Right atrium auricular region (tissue), 2 donors: ENCODE measurements around the gene CA5A. TPM values are rescaled to one million over a fixed set of nuclear protein-coding genes. Genes with fewer than 3 reads are reported as not detected.
"Not testable (repeated sequence)": the region's sequence is repeated elsewhere in the genome, so short reads cannot be mapped to it uniquely, and the experiment has no call there.

ENCODE experiments used
- DNase-seq: peaks from one replicate; pipeline ENCODE4 v3.0.0-alpha.2; 2019; ENCODE audit warnings: low spot score
- H3K27ac ChIP-seq, 2 donors: fragments of 200-600 bp; sonication (generic); 1 replicate in 1 of 2; 2 replicates in 1 of 2; pipeline ENCODE4 v1.5.1; 2016 to 2019
- H3K27me3 ChIP-seq, 2 donors: fragments of 200-600 bp; sonication (generic); one replicate each; pipeline versions ENCODE4 v1.5.1 to v1.6.0; 2017 to 2019
- H3K36me3 ChIP-seq: fragments of 200-600 bp; sonication (generic); one replicate; pipeline ENCODE4 v1.5.1; 2016
- H3K4me1 ChIP-seq, 2 donors: fragments of 200-600 bp; sonication (generic); one replicate each; pipeline versions ENCODE4 v1.5.1 to v1.6.0; 2017 to 2019
- H3K4me3 ChIP-seq, 2 donors: fragments of 200-600 bp; sonication (generic); 1 replicate in 1 of 2; 2 replicates in 1 of 2; pipeline ENCODE4 v1.5.1; 2017 to 2019; ENCODE audit warnings: mild to moderate bottlenecking in 1 of 2, moderate library complexity in 1 of 2
- H3K9me3 ChIP-seq, 2 donors: fragments of 200-600 bp; sonication (generic); one replicate each; pipeline ENCODE4 v1.5.1; 2019
- total RNA-seq, 2 donors: library from RNA; depleted of rRNA; stranded (reverse); fragments of >200 nt; gene quantifications; one replicate each; pipeline ENCODE4 v1.1.0, GENCODE V29; 2016
- TF ChIP-seq, protein P1 (sequence below), 2 donors: fragments of 200-600 bp; sonication (generic); IDR thresholded peaks; one replicate each; pipeline ENCODE4 v1.5.1; 2019; ENCODE audit warnings: antibody characterized with exemption in 2 of 2

The CA5A gene
- total RNA-seq, 2 donors from 2014 or later: not detected

DNA sequence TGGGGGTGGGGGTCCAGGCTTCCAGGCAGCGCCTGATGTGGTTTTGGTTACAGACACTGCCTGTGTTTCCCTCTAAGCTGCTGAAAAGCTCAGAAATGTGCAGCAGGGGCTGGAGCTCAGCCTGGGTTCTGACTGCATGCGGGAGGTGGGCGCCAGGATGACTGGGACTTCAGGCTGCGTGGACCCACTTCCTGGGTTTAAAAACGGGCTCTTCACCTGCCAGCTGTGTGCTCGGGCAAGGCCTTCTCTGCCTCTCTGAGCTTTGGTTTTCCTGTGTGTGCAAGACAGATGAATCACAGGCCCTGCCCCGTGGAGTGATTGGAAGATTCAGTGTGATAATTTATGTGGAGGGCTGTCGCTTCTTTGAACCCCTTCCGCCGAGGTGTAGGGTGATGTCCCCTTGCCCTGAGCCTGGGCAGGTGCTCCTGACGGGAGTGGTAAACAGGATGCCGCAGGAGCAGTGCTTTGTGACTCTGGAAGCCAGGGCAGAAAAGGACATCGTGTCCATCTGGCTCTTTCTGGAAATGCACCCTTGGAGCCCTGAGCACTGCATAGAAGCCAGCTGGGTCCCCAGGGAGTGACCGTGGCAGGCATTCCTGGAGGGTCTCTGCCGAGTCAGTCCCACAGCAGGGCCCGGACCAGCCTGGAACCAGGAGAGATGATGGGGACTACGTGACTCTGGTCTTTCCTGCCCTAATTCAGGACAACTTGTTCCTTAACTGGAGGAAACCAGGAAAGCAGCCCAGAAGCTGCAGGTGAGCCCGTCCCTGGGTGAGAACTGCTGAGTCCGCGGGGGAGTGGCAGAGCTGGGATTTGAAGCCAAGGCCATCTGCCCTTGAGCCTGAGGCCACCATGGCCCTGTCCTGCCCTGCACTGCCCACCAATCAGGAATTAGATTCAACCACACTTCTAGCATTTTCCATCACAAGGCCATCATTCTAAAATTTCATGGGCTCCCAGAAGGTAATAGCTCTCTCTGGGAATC is 38.5 kb downstream of the CA5A start:
- Histone ChIP-seq H3K9me3 (no peaks in the 10 kb centered on the region), H3K27me3 (no peaks in the 10 kb centered on the region), H3K4me1 (peaks cover 0 to 5% of the 10 kb centered on the region in 2 donors), H3K4me3 (no peak overlapping the region), H3K27ac (no peak overlapping the region), H3K36me3 (no peaks in the 10 kb centered on the region)
- TF ChIP-seq, protein P1, sequence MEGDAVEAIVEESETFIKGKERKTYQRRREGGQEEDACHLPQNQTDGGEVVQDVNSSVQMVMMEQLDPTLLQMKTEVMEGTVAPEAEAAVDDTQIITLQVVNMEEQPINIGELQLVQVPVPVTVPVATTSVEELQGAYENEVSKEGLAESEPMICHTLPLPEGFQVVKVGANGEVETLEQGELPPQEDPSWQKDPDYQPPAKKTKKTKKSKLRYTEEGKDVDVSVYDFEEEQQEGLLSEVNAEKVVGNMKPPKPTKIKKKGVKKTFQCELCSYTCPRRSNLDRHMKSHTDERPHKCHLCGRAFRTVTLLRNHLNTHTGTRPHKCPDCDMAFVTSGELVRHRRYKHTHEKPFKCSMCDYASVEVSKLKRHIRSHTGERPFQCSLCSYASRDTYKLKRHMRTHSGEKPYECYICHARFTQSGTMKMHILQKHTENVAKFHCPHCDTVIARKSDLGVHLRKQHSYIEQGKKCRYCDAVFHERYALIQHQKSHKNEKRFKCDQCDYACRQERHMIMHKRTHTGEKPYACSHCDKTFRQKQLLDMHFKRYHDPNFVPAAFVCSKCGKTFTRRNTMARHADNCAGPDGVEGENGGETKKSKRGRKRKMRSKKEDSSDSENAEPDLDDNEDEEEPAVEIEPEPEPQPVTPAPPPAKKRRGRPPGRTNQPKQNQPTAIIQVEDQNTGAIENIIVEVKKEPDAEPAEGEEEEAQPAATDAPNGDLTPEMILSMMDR (IDR thresholded peaks at IDR 0.05): no peak
- DNase-seq: no peak

DNA sequence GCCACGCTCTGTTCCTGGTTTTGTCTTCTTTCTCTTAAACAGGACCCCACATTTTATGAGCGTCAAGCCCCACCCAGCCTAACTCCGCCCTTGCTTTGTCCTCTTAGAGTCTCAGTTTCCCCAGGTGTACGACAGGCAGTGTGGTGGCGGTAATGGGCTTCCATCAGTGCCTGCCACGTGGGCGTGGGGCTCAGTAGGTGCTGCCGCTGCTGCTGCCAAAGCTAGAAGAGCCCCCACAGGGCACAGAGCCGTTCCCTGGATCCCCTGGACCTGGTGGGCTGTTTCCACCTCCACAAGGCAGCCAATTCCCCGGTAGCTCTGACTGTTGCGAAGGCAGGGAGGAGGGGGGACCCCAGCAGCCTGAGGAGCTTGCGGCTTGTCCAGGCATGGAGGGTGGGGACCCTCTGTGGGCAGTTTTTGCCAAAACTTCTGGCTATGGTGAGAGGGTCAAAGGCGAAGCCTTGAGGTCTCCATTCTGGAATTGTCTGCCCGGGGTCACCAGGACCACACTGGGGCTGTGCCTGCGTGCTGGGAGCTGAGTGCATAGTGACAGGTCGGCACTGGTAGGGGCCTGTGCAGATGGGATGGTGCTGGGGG is 39.3 kb downstream of the CA5A start:
- H3K4me1 ChIP-seq, H3K9me3 ChIP-seq, H3K4me3 ChIP-seq, H3K27me3 ChIP-seq, DNase-seq, H3K27ac ChIP-seq, H3K36me3 ChIP-seq: not testable (repeated sequence)

DNA sequence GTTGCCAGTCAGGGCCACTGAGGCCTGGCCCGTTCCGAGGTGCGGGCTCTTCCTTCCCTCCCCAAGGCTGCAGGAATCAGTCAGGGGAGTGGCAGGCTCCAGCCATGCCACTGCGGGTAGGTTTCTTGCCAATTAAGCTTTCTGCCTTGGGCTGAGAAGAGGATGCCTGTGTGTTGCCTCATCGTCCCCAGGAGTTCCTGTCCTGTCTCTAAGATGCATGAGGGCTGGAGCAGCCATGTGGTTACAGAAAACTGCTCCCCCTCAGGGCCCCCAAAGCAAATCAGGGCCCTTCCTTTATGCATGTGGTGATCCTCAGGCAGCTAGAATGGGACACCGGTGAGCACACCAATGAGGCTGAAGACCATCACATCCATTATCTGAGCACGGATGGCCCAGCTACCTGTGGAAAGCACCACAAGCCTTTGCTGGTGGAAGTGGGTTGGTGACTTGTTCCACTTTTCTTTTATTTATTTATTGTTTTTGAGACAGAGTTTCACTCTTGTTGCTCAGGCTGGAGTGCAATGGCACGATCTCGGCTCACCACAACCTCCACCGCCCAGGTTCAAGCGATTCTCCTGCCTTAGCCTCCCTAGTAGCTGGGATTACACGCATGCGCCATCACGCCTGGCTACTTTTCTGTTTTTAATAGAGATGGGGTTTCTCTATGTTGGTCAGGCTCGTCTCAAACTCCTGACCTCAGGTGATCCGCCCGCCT is 40.0 kb downstream of the CA5A start:
- H3K27ac ChIP-seq, H3K27me3 ChIP-seq, H3K4me3 ChIP-seq, H3K9me3 ChIP-seq, H3K36me3 ChIP-seq, DNase-seq, H3K4me1 ChIP-seq: not testable (repeated sequence)

DNA sequence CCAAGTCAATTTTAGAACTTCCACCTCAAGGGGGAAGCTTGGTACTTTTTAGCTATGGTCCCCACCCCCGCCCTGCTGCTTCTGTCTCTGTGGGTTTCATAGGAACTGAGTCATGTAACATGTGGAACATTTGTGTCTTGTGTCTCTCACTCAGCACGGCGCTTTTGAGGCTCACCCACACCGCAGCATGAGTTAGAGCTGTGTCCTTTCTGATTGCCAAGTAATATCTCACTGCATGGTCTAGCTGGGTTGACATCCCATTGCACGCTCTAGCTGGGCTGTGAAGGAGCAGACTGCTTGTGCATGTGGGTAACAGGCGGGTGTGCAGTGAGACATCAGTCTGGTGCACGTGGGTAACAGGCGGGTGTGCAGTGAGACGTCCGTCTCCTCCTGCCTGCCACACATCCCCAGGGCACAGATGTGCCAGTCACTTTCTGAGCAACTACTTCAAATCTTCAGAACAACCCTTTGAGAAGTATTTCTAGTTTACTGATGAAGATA is 40.6 kb downstream of the CA5A start:
- no peak overlapping the region for H3K27ac ChIP-seq
- DNase-seq: no peak

DNA sequence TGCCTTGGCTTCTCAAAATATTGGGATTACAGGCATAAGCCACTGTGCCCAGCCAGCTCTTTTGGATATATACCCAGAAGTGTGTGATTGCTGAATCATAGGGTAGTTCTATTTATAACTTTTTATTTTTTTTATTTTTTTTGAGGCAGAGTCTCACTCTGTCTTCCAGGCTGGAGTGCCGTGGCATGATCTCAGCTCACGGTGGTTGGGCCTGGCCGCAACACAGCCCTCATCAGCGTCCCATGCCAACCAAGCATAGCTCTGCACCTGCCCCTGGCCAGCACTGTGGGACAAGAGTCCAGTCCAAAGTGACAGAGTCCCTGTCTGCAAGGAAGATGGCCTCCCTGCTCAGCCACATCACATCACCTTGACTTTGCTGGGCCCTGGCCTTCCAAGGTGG is 42.3 kb downstream of the CA5A start:
- H3K27ac ChIP-seq: peak overlapping the region; percentile 51 to 62
- not testable (repeated sequence) for DNase-seq, H3K4me1 ChIP-seq

More for the DNA sequence above, 40.6 kb downstream of the CA5A start:
- Histone ChIP-seq H3K4me1 (peaks cover 0 to 5% of the 10 kb centered on the region in 2 donors), H3K27me3 (no peaks in the 10 kb centered on the region), H3K36me3 (no peaks in the 10 kb centered on the region), H3K9me3 (no peaks in the 10 kb centered on the region), H3K4me3 (no peak overlapping the region)
- TF ChIP-seq, protein P1 (IDR thresholded peaks at IDR 0.05): no peak

DNA sequence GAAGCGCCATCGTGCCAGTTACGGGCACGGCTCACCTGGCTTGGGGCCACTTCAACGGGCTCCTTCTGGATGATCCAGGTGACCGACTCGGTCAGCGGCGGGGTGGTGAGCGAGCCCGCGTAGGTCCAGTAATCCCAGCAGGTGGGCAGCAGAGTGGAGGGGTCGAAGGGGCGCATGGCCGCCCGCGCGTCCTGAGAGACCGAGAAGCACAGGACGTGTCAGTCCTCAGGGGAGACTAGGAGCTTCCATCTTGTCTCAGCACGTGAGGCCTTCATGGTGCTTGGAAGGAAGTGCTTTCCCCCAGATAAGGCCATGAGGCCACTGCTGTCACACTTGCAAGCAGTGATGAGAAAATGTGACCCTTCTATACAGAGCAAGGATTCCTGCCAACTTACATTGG is 44.6 kb downstream of the CA5A start:
- H3K4me1 ChIP-seq: peaks cover 0 to 5% of the 10 kb centered on the region in 2 donors
- H3K27me3 ChIP-seq: no peaks in the 10 kb centered on the region
- no peaks in the 10 kb centered on the region for H3K9me3 ChIP-seq
- DNase-seq: no peak
- H3K36me3 ChIP-seq: no peaks in the 10 kb centered on the region
- no peak overlapping the region for H3K27ac ChIP-seq
- TF ChIP-seq, protein P1 (IDR thresholded peaks at IDR 0.05): no peak
- no peak overlapping the region for H3K4me3 ChIP-seq

More for the DNA sequence above, 42.3 kb downstream of the CA5A start:
- not testable (repeated sequence) for H3K4me3 ChIP-seq, H3K36me3 ChIP-seq, H3K9me3 ChIP-seq, H3K27me3 ChIP-seq

DNA sequence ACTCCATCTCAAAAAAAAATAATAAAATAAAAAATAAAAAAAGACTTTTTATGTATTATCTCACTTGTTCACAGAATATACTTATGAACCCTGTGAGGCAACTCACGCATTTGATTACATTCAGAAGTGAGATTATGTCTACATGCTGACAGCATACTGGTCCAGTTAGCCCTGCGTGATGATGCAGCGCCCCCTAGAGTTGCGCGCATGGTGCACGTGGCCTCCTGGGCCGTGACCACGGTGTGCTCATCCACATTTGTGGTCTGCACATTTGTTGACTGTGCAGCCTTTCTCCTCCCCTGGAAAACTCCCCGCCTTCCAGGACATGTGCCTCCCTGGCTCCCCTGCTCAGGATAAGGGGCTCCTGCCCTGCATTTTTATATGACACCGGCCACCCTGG is 46.6 kb downstream of the CA5A start:
- H3K9me3 ChIP-seq, DNase-seq, H3K4me3 ChIP-seq, H3K4me1 ChIP-seq, H3K27ac ChIP-seq, H3K36me3 ChIP-seq, H3K27me3 ChIP-seq: not testable (repeated sequence)

DNA sequence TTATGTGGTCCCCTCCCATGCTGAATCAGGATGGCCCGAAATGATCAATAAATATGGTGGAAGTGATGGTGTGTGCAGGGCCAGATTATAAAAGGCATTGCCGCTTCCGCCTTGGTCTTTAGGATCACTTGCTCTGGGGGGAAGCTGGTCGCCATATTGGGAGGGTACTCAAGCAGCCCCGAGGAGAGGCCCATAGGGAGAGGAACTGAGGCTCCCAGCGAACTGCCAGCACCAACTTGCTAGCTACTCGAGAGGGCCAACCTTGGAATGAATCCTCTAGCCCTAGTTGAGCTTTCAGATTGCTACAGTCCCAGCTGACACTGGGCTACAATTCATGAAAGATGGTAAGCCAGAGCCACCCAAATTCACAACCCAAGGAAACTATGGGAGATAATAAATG is 48.0 kb downstream of the CA5A start:
- not testable (repeated sequence) for H3K27ac ChIP-seq, DNase-seq, H3K9me3 ChIP-seq, H3K36me3 ChIP-seq, H3K4me1 ChIP-seq, H3K27me3 ChIP-seq, H3K4me3 ChIP-seq

DNA sequence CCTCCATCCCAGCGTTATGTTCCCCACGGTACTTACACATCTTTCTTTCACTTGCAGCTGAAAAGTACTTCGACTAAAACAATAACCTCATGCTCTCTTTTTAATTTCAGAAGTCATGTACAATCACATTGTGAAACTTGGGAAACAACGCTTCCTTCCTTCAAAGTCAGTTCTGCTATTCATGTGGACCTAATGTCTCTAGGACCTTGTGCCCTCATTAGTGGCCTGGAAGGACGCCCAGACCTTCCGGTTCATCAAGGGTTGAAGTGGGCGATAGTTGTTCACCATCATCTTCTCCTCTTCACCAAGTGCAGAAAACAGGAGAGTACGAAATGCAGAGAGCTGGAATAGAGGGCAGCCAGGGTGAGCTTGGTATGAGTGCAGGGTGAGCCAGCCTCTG is 48.4 kb downstream of the CA5A start:
- H3K36me3 ChIP-seq, H3K27ac ChIP-seq, H3K27me3 ChIP-seq, H3K4me1 ChIP-seq, H3K9me3 ChIP-seq, H3K4me3 ChIP-seq, DNase-seq: not testable (repeated sequence)

DNA sequence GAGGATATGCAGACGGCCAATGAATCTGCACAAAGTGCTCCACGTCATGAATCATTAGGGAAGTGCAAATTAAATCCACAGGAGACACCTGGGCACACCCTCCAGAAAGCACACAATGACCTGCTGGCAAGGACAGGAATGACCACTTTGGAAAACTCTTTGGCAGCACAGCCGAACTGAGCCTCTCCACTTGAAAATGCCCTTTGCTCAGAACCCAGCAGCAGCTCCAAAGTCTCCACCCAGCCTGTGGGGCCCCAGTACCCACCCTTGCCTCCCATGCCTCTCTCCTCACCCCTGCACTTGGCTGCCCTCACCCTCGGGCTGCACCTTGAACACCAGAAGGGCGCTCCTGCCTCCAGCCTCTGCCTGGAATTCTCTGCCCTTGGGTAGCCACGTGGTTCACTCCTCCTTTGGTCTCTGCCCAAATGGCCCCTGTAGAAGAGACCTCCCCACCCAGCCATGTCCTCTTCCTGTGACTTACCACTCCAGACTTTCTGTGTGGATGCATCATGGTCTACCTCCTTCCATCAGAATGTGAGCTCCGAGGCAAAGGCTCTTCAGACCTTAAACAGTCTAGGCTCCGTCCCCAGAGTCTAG is 50.9 kb downstream of the CA5A start:
- not testable (repeated sequence) for H3K9me3 ChIP-seq, H3K4me1 ChIP-seq, H3K27me3 ChIP-seq, H3K4me3 ChIP-seq, H3K36me3 ChIP-seq, DNase-seq
- peak overlapping the region in 1 of 2 donors; percentile 23 for H3K27ac ChIP-seq
